A673 (cell line): ENCODE results near the gene SPEF2.

Source experiments
- EZH2 ChIP-seq: fragments of 200-600 bp; sonication (generic); IDR thresholded peaks from 2 replicates; pipeline ENCODE4 v1.6.1; 2017; ENCODE audit warnings: borderline replicate concordance, low read depth, mild to moderate bottlenecking, mixed read lengths, antibody characterized with exemption, low read length; ENCODE audit not compliant: poor library complexity, severe bottlenecking
- TF ChIP-seq, protein P1 (sequence below): fragments of 300-800, 200-600 bp; sonication (generic); conservative IDR thresholded peaks from 2 replicates; pipeline ENCODE4 v1.5.1; 2017; ENCODE audit warnings: low read depth, mild to moderate bottlenecking, antibody characterized with exemption, low read length, moderate library complexity, mixed read lengths

DNA sequence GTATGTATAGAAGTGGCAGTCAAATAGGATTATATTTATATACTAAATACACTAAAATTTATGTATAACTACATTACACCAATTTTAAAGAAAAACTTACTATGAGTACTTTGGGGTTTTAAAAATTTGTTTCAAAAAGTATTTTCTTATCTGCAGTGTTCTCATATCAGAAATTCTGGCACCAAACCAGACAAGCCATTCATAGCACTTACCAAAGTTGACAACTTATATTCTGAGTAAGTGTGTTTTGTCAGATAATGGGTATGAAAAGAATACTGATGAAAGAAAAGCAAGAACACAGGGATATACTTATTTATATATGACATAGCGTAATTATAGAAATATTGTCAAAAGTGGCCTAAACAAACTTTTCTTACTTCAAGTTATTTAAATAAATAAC lies 67.5 kb downstream of the SPEF2 start:
- TF ChIP-seq, protein P1, sequence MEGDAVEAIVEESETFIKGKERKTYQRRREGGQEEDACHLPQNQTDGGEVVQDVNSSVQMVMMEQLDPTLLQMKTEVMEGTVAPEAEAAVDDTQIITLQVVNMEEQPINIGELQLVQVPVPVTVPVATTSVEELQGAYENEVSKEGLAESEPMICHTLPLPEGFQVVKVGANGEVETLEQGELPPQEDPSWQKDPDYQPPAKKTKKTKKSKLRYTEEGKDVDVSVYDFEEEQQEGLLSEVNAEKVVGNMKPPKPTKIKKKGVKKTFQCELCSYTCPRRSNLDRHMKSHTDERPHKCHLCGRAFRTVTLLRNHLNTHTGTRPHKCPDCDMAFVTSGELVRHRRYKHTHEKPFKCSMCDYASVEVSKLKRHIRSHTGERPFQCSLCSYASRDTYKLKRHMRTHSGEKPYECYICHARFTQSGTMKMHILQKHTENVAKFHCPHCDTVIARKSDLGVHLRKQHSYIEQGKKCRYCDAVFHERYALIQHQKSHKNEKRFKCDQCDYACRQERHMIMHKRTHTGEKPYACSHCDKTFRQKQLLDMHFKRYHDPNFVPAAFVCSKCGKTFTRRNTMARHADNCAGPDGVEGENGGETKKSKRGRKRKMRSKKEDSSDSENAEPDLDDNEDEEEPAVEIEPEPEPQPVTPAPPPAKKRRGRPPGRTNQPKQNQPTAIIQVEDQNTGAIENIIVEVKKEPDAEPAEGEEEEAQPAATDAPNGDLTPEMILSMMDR = no peak
- TF ChIP-seq EZH2 = no peak
